Keratinocyte (primary cell): ENCODE data around the gene MYLK4. TPM values are rescaled to one million over a fixed set of nuclear protein-coding genes. Genes with fewer than 3 reads are reported as not detected.

Source experiments
- DNase-seq: peaks from one replicate; pipeline ENCODE4 v3.0.0-alpha.2; 2011; ENCODE audit warnings: low read depth, missing footprints, low spot score
- FAIRE-seq: peaks from 2 replicates; lab custom pipeline; 2011; peaks lifted over from hg19 to GRCh38; lab: Jason Lieb, UNC
- H2AFZ ChIP-seq: 2 replicates; pipeline ENCODE4 v1.6.0; 2012; ENCODE audit warnings: low read length, control low read depth, inconsistent platforms; ENCODE audit not compliant: control insufficient read depth
- H3K27ac ChIP-seq: 2 replicates; pipeline ENCODE4 v1.5.1; 2011; ENCODE audit warnings: low read length; ENCODE audit not compliant: control insufficient read depth, insufficient read depth
- H3K27me3 ChIP-seq: 3 replicates; pipeline ENCODE4 v1.6.0; 2011; ENCODE audit warnings: low read length; ENCODE audit not compliant: control insufficient read depth, insufficient read depth; ENCODE audit errors: extremely low read depth
- H3K36me3 ChIP-seq, 2 experiments: 2 replicates in 1 of 2; 3 replicates in 1 of 2; pipeline ENCODE4 v1.5.1; 2011; ENCODE audit warnings: low read length in 2 of 2, mild to moderate bottlenecking in 1 of 2; ENCODE audit not compliant: control insufficient read depth in 2 of 2, insufficient read depth in 2 of 2; ENCODE audit errors: extremely low read depth in 1 of 2
- H3K4me1 ChIP-seq: 3 replicates; pipeline ENCODE4 v1.5.1; 2011; ENCODE audit warnings: low read length; ENCODE audit not compliant: control insufficient read depth, insufficient read depth; ENCODE audit errors: extremely low read depth
- H3K4me2 ChIP-seq: 3 replicates; pipeline ENCODE4 v1.6.0; 2011; ENCODE audit warnings: low read depth, low read length; ENCODE audit not compliant: control insufficient read depth, insufficient read depth; ENCODE audit errors: extremely low read depth
- H3K4me3 ChIP-seq, 3 experiments: fragments of 200-600 bp in 1 of 3; sonication (generic) in 1 of 3; 2 replicates in 2 of 3; 3 replicates in 1 of 3; pipeline ENCODE4 v1.5.1; 2011 to 2016; ENCODE audit warnings: low read length in 3 of 3, mild to moderate bottlenecking in 3 of 3, control low read depth in 2 of 3, inconsistent platforms in 1 of 3, low read depth in 1 of 3, mixed read lengths in 1 of 3, mixed run types in 1 of 3, moderate library complexity in 1 of 3; ENCODE audit not compliant: control insufficient read depth in 2 of 3, insufficient read depth in 2 of 3; ENCODE audit errors: extremely low read depth in 1 of 3
- H3K79me2 ChIP-seq: 2 replicates; pipeline ENCODE4 v1.6.0; 2012; ENCODE audit warnings: low read length; ENCODE audit not compliant: control insufficient read depth, insufficient read depth
- H3K9ac ChIP-seq: 3 replicates; pipeline ENCODE4 v1.6.0; 2011; ENCODE audit warnings: low read length; ENCODE audit not compliant: control insufficient read depth, insufficient read depth; ENCODE audit errors: extremely low read depth
- H3K9me1 ChIP-seq: 3 replicates; pipeline ENCODE4 v1.6.0; 2011; ENCODE audit warnings: low read length; ENCODE audit not compliant: control insufficient read depth, insufficient read depth; ENCODE audit errors: extremely low read depth
- H3K9me3 ChIP-seq: 2 replicates; pipeline ENCODE4 v1.5.1; 2012; ENCODE audit warnings: low read depth, low read length; ENCODE audit not compliant: control insufficient read depth
- H4K20me1 ChIP-seq: 3 replicates; pipeline ENCODE4 v1.6.0; 2011; ENCODE audit warnings: low read length; ENCODE audit not compliant: control insufficient read depth, insufficient read depth; ENCODE audit errors: extremely low read depth
- EZH2 ChIP-seq: IDR thresholded peaks from one replicate; pipeline ENCODE4 v1.6.1; 2012; ENCODE audit warnings: inconsistent platforms, mild to moderate bottlenecking, low read length, moderate library complexity
- dilution Hi-C: fragments of 300-500 bp; cut with MboI; formaldehyde crosslinking; loops from one replicate; pipeline ENCODE4 v1.7.0; 2020; ENCODE audit warnings: low sequenced_read_pairs; ENCODE audit not compliant: extremely low pct_ligation_motif_present
- polyA plus RNA-seq, 5 experiments: library from polyadenylated mRNA; depleted of rRNA in 3 of 5; stranded (reverse) in 3 of 5; stranded (forward) in 1 of 5; unstranded in 1 of 5; fragments of >200 nt; gene quantifications; 1 replicate in 1 of 5; 2 replicates in 3 of 5; 3 replicates in 1 of 5; pipeline versions ENCODE4 v1.2.1 to v1.2.3, GENCODE V29; 2011 to 2012; ENCODE audit warnings: missing spikeins in 2 of 5, low read depth in 1 of 5, low replicate concordance in 1 of 5
- TF ChIP-seq, protein P1 (sequence below), 3 experiments: IDR thresholded peaks in 1 of 3; conservative IDR thresholded peaks in 1 of 3; optimal IDR thresholded peaks in 1 of 3; 2 replicates in 2 of 3; 3 replicates in 1 of 3; pipeline versions ENCODE3 to v1.5.1; 2011; ENCODE audit warnings: low read length in 3 of 3, mild to moderate bottlenecking in 3 of 3, moderate library complexity in 2 of 3, control low read depth in 1 of 3, inconsistent platforms in 1 of 3; ENCODE audit not compliant: insufficient read depth in 2 of 3; ENCODE audit errors: extremely low read depth in 1 of 3

Gene MYLK4
- polyA plus RNA-seq, 1 donor (not counting 4 experiments of a cell fraction or from before 2014, with no cell fraction given) = 0.31 TPM

DNA sequence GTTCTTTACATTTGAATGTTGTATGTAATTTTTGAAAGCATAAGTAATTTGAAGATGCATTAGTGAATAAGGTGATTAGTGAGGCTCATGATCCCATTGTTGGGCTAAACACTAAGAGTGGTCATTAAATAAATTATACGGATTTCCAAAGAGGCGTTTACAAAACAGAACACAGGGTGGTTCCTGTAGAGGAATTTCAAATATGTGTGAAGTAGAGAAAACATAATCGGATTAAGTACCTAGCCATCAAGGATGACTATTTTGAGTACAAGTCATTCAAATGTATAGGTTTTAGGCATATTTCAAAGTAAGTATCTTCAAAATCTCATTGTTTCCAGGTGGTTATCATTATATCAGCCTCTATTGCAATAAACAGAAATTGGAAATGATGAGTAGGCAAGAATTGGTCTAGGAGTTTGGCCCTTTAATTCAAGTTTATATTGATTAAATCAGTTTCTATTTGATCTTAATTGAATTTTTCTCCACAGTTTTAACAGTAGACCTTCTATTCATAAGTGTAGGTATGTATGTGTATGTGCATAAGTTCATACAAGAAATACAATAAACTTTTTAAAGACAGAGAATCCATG is 94.8 kb downstream of the MYLK4 start:
- no peaks in the 10 kb centered on the region for H3K9me3 ChIP-seq
- FAIRE-seq (no peak), DNase-seq (no peak)
- no peak overlapping the region for H3K9ac ChIP-seq
- H3K27me3 ChIP-seq = no peaks in the 10 kb centered on the region
- H4K20me1 ChIP-seq = no peaks in the 10 kb centered on the region
- H3K4me1 ChIP-seq = peaks cover 26% of the 10 kb centered on the region
- no peak overlapping the region for H3K4me2 ChIP-seq
- H3K4me3 ChIP-seq = no peak overlapping the region
- H3K36me3 ChIP-seq = no peaks in the 10 kb centered on the region
- TF ChIP-seq, protein P1, sequence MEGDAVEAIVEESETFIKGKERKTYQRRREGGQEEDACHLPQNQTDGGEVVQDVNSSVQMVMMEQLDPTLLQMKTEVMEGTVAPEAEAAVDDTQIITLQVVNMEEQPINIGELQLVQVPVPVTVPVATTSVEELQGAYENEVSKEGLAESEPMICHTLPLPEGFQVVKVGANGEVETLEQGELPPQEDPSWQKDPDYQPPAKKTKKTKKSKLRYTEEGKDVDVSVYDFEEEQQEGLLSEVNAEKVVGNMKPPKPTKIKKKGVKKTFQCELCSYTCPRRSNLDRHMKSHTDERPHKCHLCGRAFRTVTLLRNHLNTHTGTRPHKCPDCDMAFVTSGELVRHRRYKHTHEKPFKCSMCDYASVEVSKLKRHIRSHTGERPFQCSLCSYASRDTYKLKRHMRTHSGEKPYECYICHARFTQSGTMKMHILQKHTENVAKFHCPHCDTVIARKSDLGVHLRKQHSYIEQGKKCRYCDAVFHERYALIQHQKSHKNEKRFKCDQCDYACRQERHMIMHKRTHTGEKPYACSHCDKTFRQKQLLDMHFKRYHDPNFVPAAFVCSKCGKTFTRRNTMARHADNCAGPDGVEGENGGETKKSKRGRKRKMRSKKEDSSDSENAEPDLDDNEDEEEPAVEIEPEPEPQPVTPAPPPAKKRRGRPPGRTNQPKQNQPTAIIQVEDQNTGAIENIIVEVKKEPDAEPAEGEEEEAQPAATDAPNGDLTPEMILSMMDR (optimal IDR thresholded peaks at IDR 0.05 in 1 of 3, IDR thresholded peaks at IDR 0.05 in 1 of 3, conservative IDR thresholded peaks at IDR 0.05 in 1 of 3; ENCODE audit: extremely low read depth in 1 of 3, insufficient read depth in 2 of 3, low read length in 3 of 3) = no peak
- TF ChIP-seq EZH2 = no peak
- dilution Hi-C loops = no loop called here
- no peaks in the 10 kb centered on the region for H3K79me2 ChIP-seq
- no peak overlapping the region for H3K27ac ChIP-seq
- no peak overlapping the region for H2AFZ ChIP-seq
- no peaks in the 10 kb centered on the region for H3K9me1 ChIP-seq

DNA sequence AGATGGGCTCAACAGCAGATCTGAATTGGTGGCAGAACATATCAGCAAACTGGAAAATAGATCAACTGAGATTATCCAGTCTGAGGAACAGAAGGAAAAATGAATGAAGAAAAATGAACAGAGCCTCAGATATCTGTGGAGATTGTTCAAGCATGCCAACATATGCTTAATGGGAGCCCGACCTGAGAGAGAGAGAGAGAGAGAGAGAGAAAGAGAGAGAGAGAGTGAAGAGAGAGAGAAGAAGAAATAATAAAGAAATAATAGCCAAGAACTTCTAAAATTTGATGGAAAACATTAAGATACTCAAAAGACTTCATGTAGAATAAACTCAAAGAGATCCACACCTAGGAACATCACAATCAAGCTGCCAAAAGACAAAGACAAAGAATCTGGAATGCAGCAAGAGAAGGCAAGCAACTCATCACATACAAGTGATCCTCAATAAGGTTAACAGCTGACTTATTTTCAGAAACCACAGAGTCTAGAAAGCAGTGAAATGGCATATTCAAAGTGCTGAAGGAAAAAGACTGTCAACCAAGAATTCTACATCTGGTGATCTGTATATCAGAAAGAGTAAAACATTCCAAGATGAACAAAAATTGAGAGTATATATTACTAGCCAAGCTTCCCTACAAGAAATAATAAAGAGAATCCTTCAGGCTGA is 97.2 kb downstream of the MYLK4 start:
- H3K9me3 ChIP-seq = no peaks in the 10 kb centered on the region
- no peak overlapping the region for H3K27ac ChIP-seq
- H4K20me1 ChIP-seq = no peaks in the 10 kb centered on the region
- H3K36me3 ChIP-seq = no peaks in the 10 kb centered on the region
- DNase-seq (no peak), FAIRE-seq (no peak)
- H3K4me2 ChIP-seq = no peak overlapping the region
- peaks cover 8% of the 10 kb centered on the region for H3K4me1 ChIP-seq
- no peak overlapping the region for H3K9ac ChIP-seq
- no peaks in the 10 kb centered on the region for H3K9me1 ChIP-seq
- H2AFZ ChIP-seq = no peak overlapping the region
- TF ChIP-seq EZH2 = no peak
- TF ChIP-seq, protein P1 (optimal IDR thresholded peaks at IDR 0.05 in 1 of 3, IDR thresholded peaks at IDR 0.05 in 1 of 3, conservative IDR thresholded peaks at IDR 0.05 in 1 of 3; ENCODE audit: extremely low read depth in 1 of 3, insufficient read depth in 2 of 3, low read length in 3 of 3) = no peak
- H3K27me3 ChIP-seq = no peaks in the 10 kb centered on the region
- dilution Hi-C loops = no loop called here
- no peaks in the 10 kb centered on the region for H3K79me2 ChIP-seq
- H3K4me3 ChIP-seq = no peak overlapping the region
